Right atrium auricular region (tissue), 2 donors: ENCODE measurements around the gene KCTD2. TPM values are rescaled to one million over a fixed set of nuclear protein-coding genes. Genes with fewer than 3 reads are reported as not detected.
A peak's percentile ranks its signal among the peaks of the same experiment; 100 is the strongest.

ENCODE experiments used
- DNase-seq: peaks from one replicate; pipeline ENCODE4 v3.0.0-alpha.2; 2019; ENCODE audit warnings: low spot score
- H3K27ac ChIP-seq, 2 donors: fragments of 200-600 bp; sonication (generic); 1 replicate in 1 of 2; 2 replicates in 1 of 2; pipeline ENCODE4 v1.5.1; 2016 to 2019
- H3K27me3 ChIP-seq, 2 donors: fragments of 200-600 bp; sonication (generic); one replicate each; pipeline versions ENCODE4 v1.5.1 to v1.6.0; 2017 to 2019
- H3K36me3 ChIP-seq: fragments of 200-600 bp; sonication (generic); one replicate; pipeline ENCODE4 v1.5.1; 2016
- H3K4me1 ChIP-seq, 2 donors: fragments of 200-600 bp; sonication (generic); one replicate each; pipeline versions ENCODE4 v1.5.1 to v1.6.0; 2017 to 2019
- H3K4me3 ChIP-seq, 2 donors: fragments of 200-600 bp; sonication (generic); 1 replicate in 1 of 2; 2 replicates in 1 of 2; pipeline ENCODE4 v1.5.1; 2017 to 2019; ENCODE audit warnings: mild to moderate bottlenecking in 1 of 2, moderate library complexity in 1 of 2
- H3K9me3 ChIP-seq, 2 donors: fragments of 200-600 bp; sonication (generic); one replicate each; pipeline ENCODE4 v1.5.1; 2019
- CTCF ChIP-seq, 2 donors: fragments of 200-600 bp; sonication (generic); IDR thresholded peaks; one replicate each; pipeline ENCODE4 v1.5.1; 2019; ENCODE audit warnings: antibody characterized with exemption in 2 of 2
- total RNA-seq, 2 donors: library from RNA; depleted of rRNA; stranded (reverse); fragments of >200 nt; gene quantifications; one replicate each; pipeline ENCODE4 v1.1.0, GENCODE V29; 2016

Gene KCTD2
- 10 to 100 TPM; 17.9 to 28.4 TPM for total RNA-seq

- Histone ChIP-seq H3K27ac (peak within 1 kb of the TSS; percentile 97 to 100), H3K4me3 (peak within 1 kb of the TSS; percentile 88 to 100), H3K27me3 (no peaks in the 10 kb centered on the region), H3K9me3 (no peaks in the 10 kb centered on the region), H3K36me3 (peaks cover 19% of the 10 kb centered on the region), H3K4me1 (peaks cover 0 to 34% of the 10 kb centered on the region in 2 donors)
- peak; percentile 97 for DNase-seq
- TF ChIP-seq CTCF (IDR thresholded peaks at IDR 0.05), result no peak
Observed at GRCh38 chr17:75046407-75047289, at the start of gene KCTD2, which contains the start of gene ATP5PD. Gene KCTD2, plus strand, starts transcription at chr17:75047225. Its CDS starts 26 bp downstream, at chr17:75047251. Gene ATP5PD, minus strand, starts transcription at chr17:75046969. Its CDS starts 4,319 bp downstream, at chr17:75042650.

GRCh38 chr17:74998783-74999182, 48.2 kb upstream of the KCTD2 start:
- H3K27me3 ChIP-seq, result no peaks in the 10 kb centered on the region
- H3K27ac ChIP-seq, result peak overlapping the region; percentile 22 to 68
- DNase-seq, result no peak
- no peak for TF ChIP-seq CTCF (IDR thresholded peaks at IDR 0.05)
- H3K36me3 ChIP-seq, result peaks cover 42% of the 10 kb centered on the region
- H3K9me3 ChIP-seq, result no peaks in the 10 kb centered on the region
- H3K4me3 ChIP-seq, result no peak overlapping the region
- H3K4me1 ChIP-seq, result peaks cover 0 to 17% of the 10 kb centered on the region in 2 donors

GRCh38 chr17:74999523-74999922, 47.5 kb upstream of the KCTD2 start:
- Histone ChIP-seq H3K4me1 (peaks cover 0 to 17% of the 10 kb centered on the region in 2 donors), H3K4me3 (no peak overlapping the region), H3K27me3 (no peaks in the 10 kb centered on the region), H3K27ac (peak overlapping the region; percentile 22 to 68), H3K36me3 (peaks cover 49% of the 10 kb centered on the region), H3K9me3 (no peaks in the 10 kb centered on the region)
- TF ChIP-seq CTCF (IDR thresholded peaks at IDR 0.05), result no peak
- DNase-seq, result no peak

DNA sequence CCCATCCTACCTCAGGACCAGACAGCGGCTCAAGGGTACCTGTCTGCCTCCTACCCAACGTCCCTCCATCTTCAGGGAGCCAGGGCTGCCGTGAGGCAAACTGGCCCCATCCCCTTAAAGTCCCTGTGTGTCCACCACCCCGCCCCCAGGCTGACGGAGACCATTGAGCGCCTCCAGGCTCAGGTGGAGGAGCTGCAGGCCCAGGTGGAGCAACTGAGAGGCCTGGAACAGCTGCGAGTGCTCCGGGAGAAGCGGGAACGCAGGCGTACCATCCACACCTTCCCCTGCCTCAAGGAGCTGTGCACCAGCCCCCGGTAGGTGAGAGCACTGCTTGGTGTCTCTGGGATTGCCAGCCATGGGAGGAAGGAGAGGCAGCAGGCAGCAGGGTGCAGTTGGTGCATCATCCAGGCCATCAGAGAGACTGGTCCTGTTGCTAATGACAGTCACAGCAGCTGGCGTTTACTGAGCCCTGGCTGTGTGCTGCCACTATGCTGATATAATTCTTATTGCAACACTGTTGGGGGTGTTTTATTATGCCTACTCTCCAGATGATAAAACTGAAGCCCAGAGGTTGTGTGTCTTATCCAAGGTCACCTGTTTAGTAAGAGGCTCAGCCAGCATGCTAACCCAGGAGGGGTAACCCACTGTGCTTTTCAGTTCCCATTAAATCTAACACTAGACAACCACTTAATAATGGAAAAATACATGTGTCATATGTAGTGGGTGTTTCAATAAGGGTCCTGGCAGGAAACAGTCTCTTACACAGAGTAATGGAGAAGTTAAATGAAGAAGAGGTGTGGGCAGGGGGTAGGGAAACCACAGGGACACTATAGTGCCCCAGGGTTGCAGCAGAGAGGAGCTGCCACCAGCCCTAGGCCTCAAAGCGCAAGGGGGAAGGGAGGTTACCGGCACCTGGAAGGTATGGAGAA, 44.8 kb upstream of the KCTD2 start:
- Histone ChIP-seq H3K9me3 (no peaks in the 10 kb centered on the region), H3K4me3 (no peak overlapping the region), H3K27ac (no peak overlapping the region), H3K36me3 (peaks cover 54% of the 10 kb centered on the region), H3K4me1 (peaks cover 0 to 17% of the 10 kb centered on the region in 2 donors), H3K27me3 (no peaks in the 10 kb centered on the region)
- DNase-seq, result no peak
- no peak for TF ChIP-seq CTCF (IDR thresholded peaks at IDR 0.05)

DNA sequence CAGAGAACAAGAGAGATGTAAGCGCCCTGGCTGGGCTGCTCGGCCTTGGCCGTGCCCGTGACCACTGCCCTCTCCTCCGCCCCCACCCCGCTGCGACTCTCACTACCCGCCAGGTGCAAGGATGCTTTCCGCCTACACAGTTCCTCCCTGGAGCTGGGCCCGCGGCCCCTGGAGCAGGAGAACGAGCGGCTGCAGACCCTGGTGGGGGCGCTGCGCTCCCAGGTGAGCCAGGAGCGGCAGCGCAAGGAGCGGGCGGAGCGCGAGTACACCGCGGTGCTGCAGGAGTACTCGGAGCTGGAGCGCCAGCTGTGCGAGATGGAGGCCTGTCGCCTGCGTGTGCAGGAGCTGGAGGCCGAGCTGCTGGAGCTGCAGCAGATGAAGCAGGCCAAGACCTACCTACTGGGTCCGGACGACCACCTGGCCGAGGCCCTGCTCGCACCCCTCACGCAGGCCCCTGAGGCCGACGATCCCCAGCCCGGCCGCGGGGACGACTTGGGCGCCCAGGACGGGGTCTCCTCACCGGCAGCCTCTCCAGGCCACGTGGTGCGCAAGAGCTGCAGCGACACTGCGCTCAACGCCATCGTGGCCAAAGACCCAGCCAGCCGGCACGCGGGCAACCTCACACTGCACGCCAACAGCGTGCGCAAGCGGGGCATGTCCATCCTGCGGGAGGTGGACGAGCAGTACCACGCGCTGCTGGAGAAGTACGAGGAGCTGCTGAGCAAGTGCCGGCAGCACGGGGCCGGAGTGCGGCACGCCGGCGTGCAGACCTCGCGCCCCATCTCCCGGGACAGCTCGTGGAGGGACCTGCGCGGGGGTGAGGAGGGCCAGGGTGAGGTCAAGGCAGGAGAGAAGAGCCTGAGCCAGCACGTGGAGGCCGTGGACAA, 43.7 kb upstream of the KCTD2 start:
- H3K27me3 ChIP-seq, result no peaks in the 10 kb centered on the region
- DNase-seq, result no peak
- H3K27ac ChIP-seq, result no peak overlapping the region
- peaks cover 0 to 15% of the 10 kb centered on the region in 2 donors for H3K4me1 ChIP-seq
- peaks cover 54% of the 10 kb centered on the region for H3K36me3 ChIP-seq
- no peaks in the 10 kb centered on the region for H3K9me3 ChIP-seq
- no peak for TF ChIP-seq CTCF (IDR thresholded peaks at IDR 0.05)
- H3K4me3 ChIP-seq, result no peak overlapping the region
